Myometrial cell (primary cell): ENCODE data around the gene NMNAT3. TPM values are rescaled to one million over a fixed set of nuclear protein-coding genes. Genes with fewer than 3 reads are reported as not detected.

Source experiments
- total RNA-seq: library from RNA; depleted of rRNA; stranded (reverse); fragments of >200 nt; gene quantifications from 2 replicates; pipeline ENCODE4 v1.2.3, GENCODE V29; 2015

The NMNAT3 gene
- total RNA-seq, result under 0.01 TPM in 1 of 2 replicates, not detected in the other

GRCh38 chr3:139677388-139678155 is at the start of gene NMNAT3:
TSS of gene NMNAT3 (minus strand) at chr3:139677972. CDS start at chr3:139627724, 50,248 bp downstream.

Other genes starting within 250 kb of the NMNAT3 start
- not detected in 2 replicates for gene RBP2, start 201.5 kb downstream of the NMNAT3 start, total RNA-seq
- gene RBP1, start 138.2 kb downstream of the NMNAT3 start, total RNA-seq, result 22.5 and 28.7 TPM in 2 replicates